Measurements from ENCODE around the gene HIGD1A. TPM values are rescaled to one million over a fixed set of nuclear protein-coding genes. Genes with fewer than 3 reads are reported as not detected.

HIGD1A gene
- total RNA-seq, 4 donors from 2014 or later = 102 to 278 (median 204) TPM

DNA sequence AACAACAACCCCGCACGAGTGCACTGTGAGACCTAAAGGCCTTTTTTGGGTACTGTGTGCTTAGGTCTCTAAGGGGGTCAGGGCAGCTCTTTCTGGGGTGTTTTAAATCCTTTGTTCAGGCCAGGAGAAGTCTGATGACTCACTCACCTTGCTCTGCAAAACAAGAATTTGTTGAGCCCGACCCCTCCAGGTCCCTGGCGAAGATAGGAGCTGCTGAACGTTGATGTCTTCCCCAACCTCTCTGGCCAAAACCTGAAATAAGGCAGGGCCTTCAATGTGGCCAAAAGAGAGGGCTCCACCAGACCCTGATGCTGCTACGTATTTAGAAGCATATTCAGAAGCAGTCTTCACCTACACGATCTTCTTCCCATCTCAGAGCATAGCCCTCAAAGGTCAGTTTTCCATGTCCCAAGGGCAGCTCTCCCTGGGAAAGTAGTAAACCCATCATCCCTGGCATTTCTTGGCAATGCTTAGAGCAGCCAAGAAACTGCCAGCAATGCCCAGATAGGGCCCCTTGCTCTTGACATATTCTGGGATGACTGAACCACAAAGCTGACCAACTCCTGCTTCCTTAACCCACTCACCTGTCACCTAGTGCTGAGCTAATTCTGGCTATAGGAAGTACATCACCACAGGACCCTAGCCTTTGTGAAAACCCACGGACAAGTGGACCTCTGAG, 58.4 kb downstream of the HIGD1A start:
- H3K27ac ChIP-seq = peak overlapping the region in 3 of 4 donors; percentile 21 to 63 (median 24)
- no peak for TF ChIP-seq POLR2A (IDR thresholded peaks at IDR 0.05)
- TF ChIP-seq, protein P1, sequence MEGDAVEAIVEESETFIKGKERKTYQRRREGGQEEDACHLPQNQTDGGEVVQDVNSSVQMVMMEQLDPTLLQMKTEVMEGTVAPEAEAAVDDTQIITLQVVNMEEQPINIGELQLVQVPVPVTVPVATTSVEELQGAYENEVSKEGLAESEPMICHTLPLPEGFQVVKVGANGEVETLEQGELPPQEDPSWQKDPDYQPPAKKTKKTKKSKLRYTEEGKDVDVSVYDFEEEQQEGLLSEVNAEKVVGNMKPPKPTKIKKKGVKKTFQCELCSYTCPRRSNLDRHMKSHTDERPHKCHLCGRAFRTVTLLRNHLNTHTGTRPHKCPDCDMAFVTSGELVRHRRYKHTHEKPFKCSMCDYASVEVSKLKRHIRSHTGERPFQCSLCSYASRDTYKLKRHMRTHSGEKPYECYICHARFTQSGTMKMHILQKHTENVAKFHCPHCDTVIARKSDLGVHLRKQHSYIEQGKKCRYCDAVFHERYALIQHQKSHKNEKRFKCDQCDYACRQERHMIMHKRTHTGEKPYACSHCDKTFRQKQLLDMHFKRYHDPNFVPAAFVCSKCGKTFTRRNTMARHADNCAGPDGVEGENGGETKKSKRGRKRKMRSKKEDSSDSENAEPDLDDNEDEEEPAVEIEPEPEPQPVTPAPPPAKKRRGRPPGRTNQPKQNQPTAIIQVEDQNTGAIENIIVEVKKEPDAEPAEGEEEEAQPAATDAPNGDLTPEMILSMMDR (IDR thresholded peaks at IDR 0.05) = no peak
- DNase-seq = no peak

DNA sequence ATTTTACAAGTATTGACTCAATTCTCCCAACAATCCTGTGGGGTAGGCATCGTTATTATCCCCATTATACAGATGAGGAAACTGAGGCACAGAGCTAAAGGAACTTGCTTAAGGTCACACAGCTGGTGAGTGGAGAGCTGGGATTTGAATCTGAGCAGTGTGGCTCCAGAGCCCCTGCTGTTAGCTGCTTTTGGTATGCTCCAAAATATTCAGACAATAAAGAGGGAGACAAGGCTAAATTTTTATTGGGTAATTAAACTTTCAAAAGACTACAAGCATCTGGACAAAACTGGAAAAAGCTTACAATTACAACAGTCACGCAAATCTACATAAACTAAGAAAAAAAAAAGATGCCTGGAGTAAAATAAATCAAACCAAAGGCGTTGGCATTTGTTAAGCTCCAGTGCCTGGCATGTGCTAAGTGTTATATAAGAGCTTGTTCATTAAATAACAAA, 59.0 kb downstream of the HIGD1A start:
- H3K9me3 ChIP-seq = no peaks in the 10 kb centered on the region
- DNase-seq = no peak
- H3K27ac ChIP-seq = peak overlapping the region in 1 of 4 donors; percentile 63
- TF ChIP-seq POLR2A (IDR thresholded peaks at IDR 0.05) = no peak
- TF ChIP-seq, protein P1 (IDR thresholded peaks at IDR 0.05) = no peak
- H3K36me3 ChIP-seq = no peaks in the 10 kb centered on the region
- no peak overlapping the region for H3K4me3 ChIP-seq
- peaks cover 0 to 16% (median 0%) of the 10 kb centered on the region in 4 donors for H3K4me1 ChIP-seq
- H3K27me3 ChIP-seq = no peaks in the 10 kb centered on the region

More for the DNA sequence above, 58.4 kb downstream of the HIGD1A start:
- Histone ChIP-seq H3K4me1 (peaks cover 0 to 16% (median 0%) of the 10 kb centered on the region in 4 donors), H3K4me3 (no peak overlapping the region), H3K36me3 (no peaks in the 10 kb centered on the region), H3K9me3 (no peaks in the 10 kb centered on the region), H3K27me3 (no peaks in the 10 kb centered on the region)

DNA sequence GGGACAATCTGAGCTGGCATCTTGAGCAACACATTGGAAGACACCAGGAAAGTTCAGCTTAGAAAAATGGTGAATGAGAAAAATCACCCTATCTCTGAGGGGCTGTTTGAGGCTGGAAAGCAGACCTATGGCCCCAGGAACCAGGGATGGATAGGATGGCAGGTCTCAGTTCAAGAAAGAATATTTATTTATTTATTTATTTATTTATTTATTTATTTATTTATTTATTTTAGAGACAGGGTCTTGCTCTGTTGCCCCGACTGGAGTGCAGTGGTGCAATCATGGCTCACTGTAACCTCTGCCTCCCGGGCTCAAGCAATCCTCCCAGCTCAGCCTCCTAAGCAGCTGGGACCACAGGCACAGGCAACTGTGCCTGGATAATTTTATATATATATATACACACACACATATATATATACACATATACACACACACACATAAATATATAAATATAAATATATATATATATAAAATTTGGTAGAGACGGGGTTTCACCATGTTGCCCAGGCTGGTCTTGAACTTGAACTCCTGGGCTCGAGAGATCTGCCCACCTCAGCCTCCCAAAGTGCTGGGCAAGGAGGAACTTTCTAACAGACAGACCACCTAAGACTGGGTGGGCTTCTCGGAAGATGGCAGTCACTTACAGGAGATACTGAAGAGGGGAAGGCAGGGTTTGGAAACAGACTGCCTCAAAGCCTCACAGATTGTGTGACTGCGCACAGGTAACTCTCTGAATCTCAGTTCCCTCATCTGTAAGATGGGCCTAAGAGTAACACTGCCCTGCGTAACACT, 60.9 kb downstream of the HIGD1A start:
- no peak overlapping the region for H3K4me3 ChIP-seq
- no peak for DNase-seq
- no peaks in the 10 kb centered on the region for H3K9me3 ChIP-seq
- TF ChIP-seq POLR2A (IDR thresholded peaks at IDR 0.05) = no peak
- TF ChIP-seq, protein P1 (IDR thresholded peaks at IDR 0.05) = no peak
- peaks cover 0 to 16% (median 0%) of the 10 kb centered on the region in 4 donors for H3K4me1 ChIP-seq
- H3K36me3 ChIP-seq = no peaks in the 10 kb centered on the region
- no peaks in the 10 kb centered on the region for H3K27me3 ChIP-seq
- H3K27ac ChIP-seq = no peak overlapping the region

DNA sequence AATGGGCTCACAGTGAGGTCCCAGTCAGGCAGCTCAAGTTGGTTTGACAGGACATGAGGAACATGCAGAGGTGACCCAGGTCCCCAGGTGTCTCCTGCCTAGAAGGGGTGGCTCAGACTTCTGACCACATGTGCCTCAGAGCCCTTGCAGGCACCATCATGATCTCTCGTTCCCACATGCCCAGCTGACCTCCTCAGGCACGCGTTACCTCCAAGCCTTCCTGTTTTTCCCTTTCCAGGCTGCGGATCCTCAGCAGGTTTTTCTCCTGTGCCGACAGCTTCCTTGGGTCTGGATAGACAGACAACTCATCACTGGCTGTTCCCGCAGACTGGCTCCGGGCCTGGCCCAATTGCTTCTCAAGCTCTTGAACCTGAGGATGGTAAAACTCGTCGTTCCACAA, 61.6 kb downstream of the HIGD1A start:
- Histone ChIP-seq H3K27ac (no peak overlapping the region), H3K4me1 (peaks cover 0 to 16% (median 0%) of the 10 kb centered on the region in 4 donors), H3K4me3 (no peak overlapping the region), H3K9me3 (no peaks in the 10 kb centered on the region), H3K36me3 (no peaks in the 10 kb centered on the region), H3K27me3 (no peaks in the 10 kb centered on the region)
- no peak for TF ChIP-seq POLR2A (IDR thresholded peaks at IDR 0.05)
- TF ChIP-seq, protein P1 (IDR thresholded peaks at IDR 0.05) = no peak
- DNase-seq = no peak

DNA sequence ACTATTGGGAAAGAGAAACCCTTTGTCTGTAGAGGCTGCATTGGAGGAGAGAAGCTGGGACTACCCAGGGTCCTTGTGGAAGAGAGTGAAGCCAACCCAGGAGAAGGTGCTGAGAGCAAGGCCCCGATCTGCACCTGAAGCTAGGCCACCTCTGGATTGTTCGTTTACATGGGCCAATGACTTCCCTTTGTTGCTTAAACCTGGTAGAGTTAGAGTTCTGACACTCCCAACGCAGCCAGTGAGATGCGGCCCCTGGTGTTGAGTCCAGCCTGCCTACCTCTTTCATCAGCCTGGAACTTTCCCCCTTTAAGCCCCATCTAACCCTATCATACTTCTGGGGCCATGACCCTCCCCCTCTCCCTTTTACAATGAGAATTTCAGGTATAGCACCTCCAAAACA, 62.0 kb downstream of the HIGD1A start:
- DNase-seq = no peak
- H3K27me3 ChIP-seq = no peaks in the 10 kb centered on the region
- H3K27ac ChIP-seq = no peak overlapping the region
- peaks cover 0 to 16% (median 0%) of the 10 kb centered on the region in 4 donors for H3K4me1 ChIP-seq
- no peaks in the 10 kb centered on the region for H3K36me3 ChIP-seq
- H3K4me3 ChIP-seq = no peak overlapping the region
- TF ChIP-seq, protein P1 (IDR thresholded peaks at IDR 0.05) = no peak
- no peak for TF ChIP-seq POLR2A (IDR thresholded peaks at IDR 0.05)
- no peaks in the 10 kb centered on the region for H3K9me3 ChIP-seq

All from Peyer's patch (tissue), 4 donors.